ENCODE measurements around the gene ZNRF4.

Gene ZNRF4

DNA sequence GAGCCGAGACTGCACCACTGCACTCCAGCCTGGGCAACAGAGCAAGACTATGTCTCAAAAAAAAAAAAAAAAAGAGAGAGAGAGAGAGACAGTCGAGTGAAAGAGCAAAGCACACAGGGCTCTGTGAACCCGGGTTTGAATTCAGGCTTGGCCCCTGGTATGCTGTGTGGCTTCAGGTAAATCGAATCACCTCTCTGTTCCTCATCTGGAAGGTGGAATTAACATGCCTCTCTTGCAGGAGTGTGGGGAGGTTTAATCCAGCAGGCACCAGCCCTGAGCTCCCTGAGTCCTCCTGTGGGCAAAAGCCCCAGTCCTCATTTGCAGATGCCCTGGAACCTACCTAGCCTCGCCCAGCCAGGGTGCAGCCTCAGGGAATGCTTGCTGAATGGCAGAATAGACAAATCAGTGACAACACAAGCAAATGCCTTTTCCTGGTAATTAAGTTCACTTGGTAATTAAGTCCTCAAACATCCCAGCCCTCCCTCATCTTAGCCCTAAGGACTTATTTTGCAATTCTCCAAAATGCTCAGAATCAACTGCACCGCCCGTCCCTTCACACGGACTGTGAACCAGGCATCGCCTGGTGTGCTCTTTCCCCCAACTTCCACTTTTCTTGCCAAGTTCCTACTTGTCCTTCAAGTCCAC is 4.6 kb upstream of the ZNRF4 start:
- TF ChIP-seq, protein P1, sequence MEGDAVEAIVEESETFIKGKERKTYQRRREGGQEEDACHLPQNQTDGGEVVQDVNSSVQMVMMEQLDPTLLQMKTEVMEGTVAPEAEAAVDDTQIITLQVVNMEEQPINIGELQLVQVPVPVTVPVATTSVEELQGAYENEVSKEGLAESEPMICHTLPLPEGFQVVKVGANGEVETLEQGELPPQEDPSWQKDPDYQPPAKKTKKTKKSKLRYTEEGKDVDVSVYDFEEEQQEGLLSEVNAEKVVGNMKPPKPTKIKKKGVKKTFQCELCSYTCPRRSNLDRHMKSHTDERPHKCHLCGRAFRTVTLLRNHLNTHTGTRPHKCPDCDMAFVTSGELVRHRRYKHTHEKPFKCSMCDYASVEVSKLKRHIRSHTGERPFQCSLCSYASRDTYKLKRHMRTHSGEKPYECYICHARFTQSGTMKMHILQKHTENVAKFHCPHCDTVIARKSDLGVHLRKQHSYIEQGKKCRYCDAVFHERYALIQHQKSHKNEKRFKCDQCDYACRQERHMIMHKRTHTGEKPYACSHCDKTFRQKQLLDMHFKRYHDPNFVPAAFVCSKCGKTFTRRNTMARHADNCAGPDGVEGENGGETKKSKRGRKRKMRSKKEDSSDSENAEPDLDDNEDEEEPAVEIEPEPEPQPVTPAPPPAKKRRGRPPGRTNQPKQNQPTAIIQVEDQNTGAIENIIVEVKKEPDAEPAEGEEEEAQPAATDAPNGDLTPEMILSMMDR (IDR thresholded peaks at IDR 0.05; ENCODE audit: low read depth, low read length, missing control alignments) = no peak
- DNase-seq (ENCODE audit: extremely low read depth, low read depth) = no peak
- no peak overlapping the region for H3K4me3 ChIP-seq (replicated peaks; ENCODE audit: low read depth, low read length)

DNA sequence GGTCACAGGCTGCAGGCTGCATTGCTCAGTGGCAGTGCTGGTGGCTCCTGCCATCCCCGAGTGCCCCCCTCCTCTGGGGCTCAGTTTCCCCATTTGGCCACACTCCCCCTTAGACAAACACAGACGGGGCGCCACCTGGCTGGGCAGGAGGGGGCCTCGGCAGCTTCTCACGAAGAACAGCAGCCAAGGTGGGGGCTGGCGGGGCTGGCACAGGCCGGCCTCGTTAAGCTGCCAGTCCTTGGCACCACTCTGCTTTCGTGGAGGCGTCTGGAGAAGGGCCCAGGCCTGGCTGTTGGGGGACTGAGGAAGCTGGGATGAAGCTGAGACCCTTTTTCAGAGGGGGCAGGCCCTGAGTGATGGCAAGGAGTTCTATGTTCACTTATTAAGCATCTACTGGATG is 3.7 kb upstream of the ZNRF4 start:
- DNase-seq (ENCODE audit: extremely low read depth, low read depth) = no peak
- TF ChIP-seq, protein P1 (IDR thresholded peaks at IDR 0.05; ENCODE audit: low read depth, low read length, missing control alignments) = no peak
- H3K4me3 ChIP-seq (replicated peaks; ENCODE audit: low read depth, low read length) = no peak overlapping the region

DNA sequence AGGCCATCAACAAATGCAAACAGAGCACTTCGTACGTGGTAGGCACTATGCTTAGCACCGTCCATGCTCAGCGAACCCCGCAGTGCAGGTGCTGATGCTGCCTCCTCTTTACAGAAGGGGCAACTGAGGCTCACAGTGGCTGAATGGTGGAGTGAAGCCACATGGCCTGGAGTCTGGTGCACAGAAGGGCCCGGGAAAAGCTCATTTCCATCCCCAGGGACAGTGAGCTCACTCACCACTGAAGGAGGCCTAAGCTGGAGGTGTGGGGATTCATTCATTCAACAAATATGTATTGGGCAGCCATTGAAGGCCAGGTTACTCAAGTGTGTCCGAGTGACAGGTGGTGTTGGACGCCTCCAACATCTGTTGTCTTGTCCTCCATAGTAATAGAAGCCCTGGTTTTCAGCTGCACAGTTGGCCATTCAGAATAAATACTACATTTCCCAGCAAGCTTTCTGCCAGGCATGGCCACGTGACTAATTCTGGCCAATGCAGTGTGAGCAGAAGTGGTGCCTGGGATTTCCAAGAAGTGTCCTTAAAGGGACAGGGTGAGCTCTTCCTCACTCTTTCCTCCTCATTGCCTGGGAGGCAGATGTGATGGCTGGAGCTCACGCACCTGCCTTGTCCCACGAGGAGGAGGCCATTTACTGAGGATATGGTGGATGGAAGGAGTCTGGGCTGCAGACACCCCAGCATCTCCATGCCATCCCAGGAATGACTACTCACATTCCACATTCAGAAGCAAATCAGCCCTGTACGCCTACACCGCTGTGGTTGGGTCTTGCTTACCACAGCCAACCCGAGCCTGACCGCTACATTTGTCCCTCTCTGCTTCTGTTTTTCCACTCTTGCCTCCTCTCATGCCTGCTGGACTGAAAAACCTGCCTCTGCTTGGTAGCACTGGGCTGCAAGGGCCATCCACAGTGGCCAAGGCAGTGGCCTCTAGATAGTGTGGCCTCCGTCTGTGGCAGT is 2.3 kb upstream of the ZNRF4 start:
- TF ChIP-seq, protein P1 (IDR thresholded peaks at IDR 0.05; ENCODE audit: low read depth, low read length, missing control alignments) = no peak
- no peak overlapping the region for H3K4me3 ChIP-seq (replicated peaks; ENCODE audit: low read depth, low read length)
- no peak for DNase-seq (ENCODE audit: extremely low read depth, low read depth)

DNA sequence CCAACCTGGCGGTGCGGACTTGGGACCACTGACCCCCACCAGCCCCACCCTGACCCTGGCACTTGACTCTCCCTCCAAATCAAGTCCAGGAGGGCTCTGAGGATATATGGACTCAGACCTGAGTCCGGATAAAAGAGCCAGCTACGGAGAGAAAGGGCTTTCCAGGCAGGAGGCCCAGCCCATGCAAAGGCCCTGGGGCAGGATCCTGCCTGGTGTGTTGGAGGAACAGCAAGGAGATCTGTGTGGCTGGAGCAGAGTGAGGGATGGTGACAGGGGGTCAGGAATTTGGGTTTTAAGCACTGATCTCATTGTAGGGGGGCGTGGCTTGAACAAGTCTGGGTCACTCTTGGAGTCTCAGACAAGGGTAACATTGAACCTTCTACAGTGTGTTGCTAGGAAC is 474 bp upstream of the ZNRF4 start:
- no peak overlapping the region for H3K4me3 ChIP-seq (replicated peaks; ENCODE audit: low read depth, low read length)
- no peak for DNase-seq (ENCODE audit: extremely low read depth, low read depth)
- TF ChIP-seq, protein P1 (IDR thresholded peaks at IDR 0.05; ENCODE audit: low read depth, low read length, missing control alignments) = no peak

DNA sequence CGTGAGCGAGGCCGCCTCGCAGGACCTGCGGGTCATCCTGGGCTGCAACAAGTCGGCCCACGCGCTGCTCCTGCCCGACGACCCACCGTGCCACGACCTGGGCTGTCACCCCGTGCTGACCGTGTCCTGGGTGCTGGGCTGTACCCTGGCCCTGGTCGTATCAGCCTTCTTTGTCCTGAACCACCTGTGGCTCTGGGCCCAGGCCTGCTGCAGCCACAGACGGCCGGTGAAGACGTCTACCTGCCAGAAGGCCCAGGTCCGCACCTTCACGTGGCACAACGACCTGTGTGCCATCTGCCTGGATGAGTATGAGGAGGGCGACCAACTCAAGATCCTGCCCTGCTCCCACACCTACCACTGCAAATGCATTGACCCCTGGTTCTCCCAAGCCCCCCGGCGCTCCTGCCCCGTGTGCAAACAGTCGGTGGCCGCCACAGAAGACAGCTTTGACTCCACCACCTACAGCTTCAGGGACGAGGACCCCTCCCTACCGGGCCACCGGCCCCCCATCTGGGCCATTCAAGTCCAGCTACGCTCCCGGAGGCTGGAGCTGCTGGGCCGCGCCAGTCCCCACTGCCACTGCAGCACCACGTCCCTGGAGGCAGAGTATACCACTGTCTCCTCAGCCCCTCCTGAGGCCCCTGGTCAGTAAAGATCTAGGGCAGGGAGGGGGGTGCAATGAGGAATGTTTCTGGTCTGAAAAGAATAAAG is 1.1 kb downstream of the ZNRF4 start:
- TF ChIP-seq, protein P1 (IDR thresholded peaks at IDR 0.05; ENCODE audit: low read depth, low read length, missing control alignments) = no peak
- no peak overlapping the region for H3K4me3 ChIP-seq (replicated peaks; ENCODE audit: low read depth, low read length)
- DNase-seq (ENCODE audit: extremely low read depth, low read depth) = no peak

DNA sequence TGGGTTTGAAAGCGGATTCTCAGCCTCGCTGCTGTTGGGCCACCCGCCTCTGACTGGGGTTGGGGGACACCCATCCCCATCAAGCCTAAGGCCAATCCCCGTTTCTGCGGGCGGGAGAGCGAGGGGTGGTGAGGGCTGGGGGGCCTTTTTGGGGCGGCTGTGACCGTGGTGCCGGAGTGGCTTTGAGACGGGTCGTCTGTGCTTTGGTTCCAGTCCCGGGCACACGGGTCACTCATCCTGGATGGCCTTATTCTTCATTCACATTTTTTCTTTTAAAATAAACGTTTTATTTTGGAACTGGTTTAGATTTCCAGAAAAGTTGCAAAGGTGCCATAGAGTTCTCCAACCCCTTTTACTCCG is 1.6 kb downstream of the ZNRF4 start:
- DNase-seq (ENCODE audit: extremely low read depth, low read depth) = no peak

More for the DNA sequence above, 1.6 kb downstream of the ZNRF4 start:
- TF ChIP-seq, protein P1 (IDR thresholded peaks at IDR 0.05; ENCODE audit: low read depth, low read length, missing control alignments) = no peak
- H3K4me3 ChIP-seq (replicated peaks; ENCODE audit: low read depth, low read length) = no peak overlapping the region
